Activated effector memory CD4-positive, alpha-beta T cell treated with anti-CD3 and anti-CD28 coated beads, Interleukin-2, amount 50 U/mL, for 16 hours (primary cell): Measurements from ENCODE around the gene SASH1.

Experiments
- DNase-seq: peaks from one replicate; pipeline ENCODE4 v3.0.0-alpha.2; 2020

SASH1 gene

DNA sequence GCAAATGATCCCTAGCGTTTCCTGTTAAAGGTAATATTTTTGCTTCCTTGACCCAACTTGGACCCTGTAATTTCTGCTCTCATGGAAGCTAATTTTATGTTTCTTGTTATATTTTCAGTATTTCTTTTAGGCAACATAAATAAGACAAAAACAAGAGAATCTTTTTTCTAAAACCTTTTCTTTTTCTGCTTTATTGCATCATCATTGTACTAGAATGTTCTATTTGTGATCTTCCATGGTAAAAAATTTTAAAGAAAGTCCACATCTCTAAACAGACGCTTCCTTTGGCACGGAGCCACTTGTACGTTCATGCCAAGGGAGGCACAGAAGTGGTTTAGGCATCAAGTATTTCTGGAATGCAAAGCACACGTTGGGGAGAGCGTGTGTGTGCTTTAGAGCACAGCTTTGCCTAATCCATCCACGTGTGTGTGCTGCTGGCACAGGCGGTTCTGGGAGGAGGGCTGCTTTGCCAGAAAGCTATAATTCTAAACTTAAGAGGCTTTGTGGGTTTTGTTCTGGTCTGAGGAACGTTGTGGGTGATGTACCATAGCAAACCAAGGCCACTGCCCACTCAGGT is 98.3 kb downstream of the SASH1 start:
- DNase-seq: no peak

DNA sequence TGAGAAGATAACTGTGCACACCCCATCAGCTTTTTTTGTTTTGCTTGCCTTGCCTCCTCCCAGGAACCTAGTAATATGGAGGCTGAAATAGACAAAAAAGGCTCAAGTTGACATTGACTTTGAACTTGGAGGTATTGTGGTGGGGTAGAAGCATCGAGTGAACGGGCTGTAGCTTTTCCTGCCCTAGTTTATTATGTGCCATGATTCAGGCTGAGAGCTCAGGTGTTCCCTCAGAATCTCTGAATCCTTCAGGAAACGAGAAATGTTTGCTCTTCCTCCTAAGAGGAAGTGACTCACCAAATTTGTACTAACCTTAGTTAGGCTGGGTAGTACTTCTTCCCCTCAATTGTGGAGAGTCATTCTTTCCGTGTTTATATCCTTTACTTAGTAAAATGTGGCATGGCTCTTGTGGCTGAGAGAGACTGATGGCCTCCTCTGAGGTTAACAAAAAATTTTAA is 98.8 kb downstream of the SASH1 start:
- DNase-seq: no peak

DNA sequence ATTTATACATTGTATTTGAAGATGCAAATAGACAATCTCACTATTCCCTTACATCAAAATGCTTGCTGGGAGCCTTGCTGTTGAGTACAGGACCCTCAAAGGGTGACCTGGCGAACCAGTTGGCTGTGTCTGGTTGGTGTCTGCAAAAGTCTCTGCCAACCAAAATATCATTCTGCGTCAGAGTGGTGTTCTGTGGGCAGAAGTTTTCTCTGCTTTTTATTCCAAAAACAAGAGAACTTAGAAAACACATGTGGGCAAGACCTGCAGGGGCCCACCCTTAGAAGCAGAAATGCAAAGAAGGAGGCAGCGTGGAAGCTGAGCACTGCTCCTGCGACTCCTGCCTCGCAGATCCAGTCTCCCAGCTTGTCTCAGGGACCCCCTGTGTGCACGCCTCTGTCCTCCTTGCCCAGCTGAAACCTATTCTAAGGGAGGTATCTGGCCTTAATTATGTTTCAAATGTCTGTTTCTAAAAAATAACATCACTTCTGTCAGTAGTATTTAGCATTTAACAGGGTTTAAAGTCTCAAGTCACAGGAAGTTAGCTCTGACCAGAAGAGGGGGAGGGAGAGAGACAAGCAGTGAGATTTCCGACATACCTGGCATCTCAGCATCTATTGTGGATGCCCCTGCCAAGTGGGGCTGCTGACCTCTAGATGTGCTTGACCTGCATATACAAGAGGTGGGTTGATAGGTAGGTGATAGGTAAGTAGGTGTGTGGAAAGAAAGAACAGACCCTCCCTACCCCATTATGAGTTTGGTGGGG is 101.3 kb downstream of the SASH1 start:
- DNase-seq: no peak

DNA sequence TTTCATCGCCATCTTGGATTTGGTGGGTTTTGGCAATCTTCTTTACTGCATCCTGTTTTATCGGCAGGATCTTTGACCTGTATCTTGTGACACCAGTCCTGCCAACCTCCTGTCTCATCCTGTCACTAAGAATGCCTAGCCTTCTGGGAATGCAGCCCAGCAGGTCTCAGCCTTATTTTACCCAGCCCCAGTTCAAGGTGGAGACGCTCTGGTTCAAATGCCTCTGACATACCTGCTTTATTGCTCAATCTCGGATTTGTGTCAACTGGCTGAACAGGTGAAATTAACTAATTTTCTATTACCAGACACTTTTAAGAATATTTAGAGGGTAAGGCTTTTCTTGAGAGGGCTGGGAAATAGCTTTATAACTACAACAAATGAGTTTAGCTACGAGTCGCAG is 102.5 kb downstream of the SASH1 start:
- no peak for DNase-seq

DNA sequence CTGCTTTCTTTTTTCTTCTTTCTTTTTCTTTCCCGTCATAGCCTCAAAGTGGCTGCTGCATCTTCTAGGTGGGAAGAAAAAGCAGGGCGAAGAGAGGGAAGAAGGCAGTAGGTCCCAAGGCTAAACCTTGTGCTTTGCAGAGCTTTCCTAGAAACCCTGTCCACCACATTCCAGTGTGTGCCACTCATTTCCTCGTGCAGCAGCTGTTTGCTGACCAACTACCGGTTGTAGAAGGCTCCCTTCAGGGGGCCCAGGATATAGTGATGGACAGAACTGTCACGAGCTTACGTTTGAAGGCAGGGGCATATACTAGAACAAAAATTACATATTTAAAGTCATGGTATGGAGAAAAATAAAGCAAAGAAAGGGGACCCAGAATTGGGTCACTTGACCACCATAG is 103.0 kb downstream of the SASH1 start:
- no peak for DNase-seq

DNA sequence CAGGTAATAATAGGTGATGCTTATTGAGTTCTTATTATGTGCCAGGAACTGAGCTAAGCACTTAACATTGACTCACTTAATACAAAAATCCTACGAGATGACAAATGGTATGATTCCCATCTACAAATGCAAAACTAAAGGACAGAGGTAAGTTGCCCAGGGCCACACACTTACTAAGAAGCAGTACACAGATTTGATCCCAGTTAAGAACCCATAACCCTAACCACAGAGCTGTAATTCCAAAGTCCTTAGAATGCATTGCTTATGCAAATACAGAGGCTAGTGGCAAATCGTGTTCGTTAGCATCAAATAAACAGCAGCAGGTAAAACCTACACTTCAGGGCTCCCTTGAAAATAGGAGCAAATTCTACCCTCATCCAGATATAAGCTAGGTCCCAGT is 104.0 kb downstream of the SASH1 start:
- DNase-seq: no peak

DNA sequence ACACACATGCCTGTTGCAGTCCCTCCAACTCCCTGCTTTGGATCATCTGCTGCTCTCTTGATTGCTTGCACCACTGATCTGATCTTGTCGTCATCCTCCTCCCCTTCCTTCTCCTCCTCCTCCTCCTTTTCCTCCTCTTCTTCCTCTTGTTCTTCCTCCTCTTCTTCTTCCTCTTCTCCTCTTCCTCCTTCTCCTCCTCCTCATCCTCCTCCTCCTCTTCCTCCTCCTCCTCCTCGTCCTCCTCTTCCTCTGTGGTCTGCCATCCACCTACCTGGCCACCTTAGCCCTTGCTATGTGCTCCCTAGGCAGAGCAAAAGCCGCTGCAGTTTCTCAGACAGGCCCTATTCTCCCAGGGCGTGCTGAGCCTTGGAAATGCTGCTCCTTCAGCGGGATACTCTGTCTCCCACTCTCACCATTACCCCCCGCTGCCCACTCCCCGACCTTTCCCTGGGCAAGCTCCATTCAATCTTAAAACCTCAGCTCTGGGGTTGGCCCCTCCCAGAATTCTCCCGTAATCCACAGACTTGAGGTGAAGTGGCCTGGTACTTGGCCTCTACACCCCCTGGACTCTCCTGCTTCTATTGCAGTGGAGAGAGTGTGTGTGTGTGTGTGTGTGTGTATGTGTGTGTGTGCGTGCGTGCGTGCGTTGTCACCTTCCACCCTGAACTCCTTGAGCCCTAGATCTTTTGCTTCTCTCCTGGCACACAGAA is 105.0 kb downstream of the SASH1 start:
- no peak for DNase-seq

DNA sequence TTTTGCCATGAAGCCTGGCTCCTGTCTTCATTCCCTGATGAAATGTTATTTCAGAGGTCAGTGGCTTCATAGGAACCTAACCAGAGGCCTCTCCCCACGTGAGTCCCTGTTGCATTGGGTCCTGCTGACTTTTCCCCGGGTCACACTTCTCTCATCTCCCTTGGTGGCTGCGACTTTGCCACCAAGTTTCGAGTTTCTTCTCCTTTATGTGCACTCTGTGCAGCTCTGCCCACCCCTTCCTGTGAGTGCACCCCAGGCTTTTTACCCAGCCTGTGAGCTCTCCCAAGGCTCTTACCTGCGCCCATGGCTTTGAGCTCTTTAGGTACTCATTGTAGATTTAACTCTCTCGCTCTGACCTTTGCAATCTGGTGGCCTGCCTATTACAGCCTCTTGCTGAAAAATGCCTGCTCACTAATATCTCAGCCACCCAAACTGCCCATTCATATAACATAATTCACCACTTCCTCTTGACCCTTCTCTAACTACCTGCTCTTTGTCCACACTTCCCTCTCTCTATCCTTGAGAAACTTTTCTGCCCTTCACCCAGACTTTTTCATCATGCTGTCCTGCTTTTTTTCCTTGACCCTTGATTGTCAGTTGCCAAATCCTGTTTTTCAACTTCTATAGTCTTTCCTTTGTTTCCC is 105.9 kb downstream of the SASH1 start:
- DNase-seq: peak; percentile 65

DNA sequence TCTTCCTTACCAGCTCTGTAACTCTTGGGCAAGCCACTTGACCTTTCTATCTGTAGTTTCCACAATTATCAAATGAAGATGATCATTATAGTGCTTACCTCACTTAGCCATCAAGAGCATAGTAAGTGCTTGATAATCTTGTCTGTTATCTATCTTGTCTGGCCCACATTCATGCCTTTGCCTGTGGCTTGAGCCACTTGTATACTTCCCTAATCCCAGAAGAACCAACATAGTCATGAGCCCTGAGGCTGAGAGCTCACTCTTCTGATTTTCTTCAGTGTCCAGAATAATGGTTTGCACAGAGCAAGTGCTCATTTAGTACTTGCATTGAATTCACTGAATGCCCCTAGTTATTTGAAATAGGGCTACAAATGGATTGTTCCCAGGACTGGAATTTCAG is 108.2 kb downstream of the SASH1 start:
- no peak for DNase-seq

DNA sequence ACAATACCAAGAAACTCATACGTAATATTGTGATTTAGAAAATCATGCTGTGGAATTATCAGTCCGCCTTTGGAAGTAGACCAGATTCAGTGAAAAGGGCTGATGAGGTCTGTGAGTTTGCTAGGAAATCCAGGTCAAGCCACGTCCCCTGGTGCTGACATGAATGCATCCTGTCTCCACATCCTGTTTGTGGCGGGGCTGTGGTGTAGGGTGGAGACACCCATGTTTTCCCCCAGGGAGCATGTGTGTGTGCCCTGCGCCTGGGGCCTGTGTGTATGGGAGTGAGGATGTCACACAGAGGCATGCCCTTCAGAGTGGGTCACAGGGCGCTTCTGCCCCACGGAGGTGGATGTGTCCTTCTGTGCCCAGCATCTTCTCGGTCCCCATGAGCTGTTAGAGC is 109.1 kb downstream of the SASH1 start:
- peak; percentile 67 for DNase-seq

DNA sequence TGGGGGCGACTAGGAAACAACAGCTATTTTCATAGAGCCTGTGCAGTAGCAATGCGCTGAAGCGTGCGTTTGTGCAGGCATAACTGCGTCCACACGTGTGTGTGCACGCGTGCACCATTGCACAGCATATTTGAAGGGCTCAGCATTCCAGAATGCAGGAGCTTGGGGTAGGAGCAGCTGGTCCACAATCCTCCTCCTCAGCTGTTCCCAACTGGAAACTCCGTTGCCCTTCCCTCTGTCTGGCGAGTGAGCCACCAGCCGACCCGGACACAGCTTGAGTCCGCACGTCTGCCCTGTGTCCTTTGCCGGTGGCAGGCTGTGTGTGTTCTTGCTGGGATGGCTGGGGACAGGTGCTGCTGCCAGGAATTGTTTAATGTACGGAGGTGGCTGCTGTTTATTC is 110.2 kb downstream of the SASH1 start:
- no peak for DNase-seq

DNA sequence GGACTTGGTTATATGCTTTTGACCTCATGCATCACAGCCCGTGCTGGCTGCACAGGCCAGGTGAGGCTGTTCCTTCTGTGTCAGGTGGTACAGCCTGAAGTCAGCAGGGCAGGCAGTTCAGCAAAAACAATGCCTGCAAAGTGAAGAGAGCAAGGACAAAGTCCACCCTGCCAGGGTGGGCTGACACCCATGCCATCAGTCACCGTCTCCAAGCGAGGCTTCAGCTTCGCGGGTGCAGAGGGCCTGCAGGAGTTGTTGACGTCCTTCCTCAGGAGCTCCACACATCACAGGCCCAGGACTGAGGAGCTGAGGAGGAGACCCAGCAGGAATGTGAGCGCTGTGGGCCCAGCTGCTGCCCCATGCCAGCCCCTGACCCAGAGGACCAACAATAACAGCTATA is 111.3 kb downstream of the SASH1 start:
- no peak for DNase-seq

DNA sequence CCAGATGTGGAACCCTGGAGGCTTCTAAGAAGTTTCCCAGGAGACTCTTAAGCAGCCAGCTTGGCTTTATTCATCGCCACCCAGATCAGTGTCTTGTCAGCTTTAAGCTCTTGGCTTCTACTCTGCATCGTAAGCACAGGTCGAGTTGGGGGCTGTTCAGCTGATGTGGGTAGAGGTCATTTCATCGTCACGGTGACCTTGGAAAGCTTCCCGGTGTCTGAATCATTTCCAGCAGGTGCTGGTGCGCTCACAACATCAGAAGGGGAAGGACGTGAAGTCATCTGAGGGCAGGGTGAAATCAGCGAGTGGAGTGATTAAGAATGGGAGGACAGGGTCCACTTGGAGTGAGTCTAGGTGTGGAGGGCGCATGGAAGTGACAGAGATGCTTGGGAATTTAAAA is 112.6 kb downstream of the SASH1 start:
- no peak for DNase-seq

DNA sequence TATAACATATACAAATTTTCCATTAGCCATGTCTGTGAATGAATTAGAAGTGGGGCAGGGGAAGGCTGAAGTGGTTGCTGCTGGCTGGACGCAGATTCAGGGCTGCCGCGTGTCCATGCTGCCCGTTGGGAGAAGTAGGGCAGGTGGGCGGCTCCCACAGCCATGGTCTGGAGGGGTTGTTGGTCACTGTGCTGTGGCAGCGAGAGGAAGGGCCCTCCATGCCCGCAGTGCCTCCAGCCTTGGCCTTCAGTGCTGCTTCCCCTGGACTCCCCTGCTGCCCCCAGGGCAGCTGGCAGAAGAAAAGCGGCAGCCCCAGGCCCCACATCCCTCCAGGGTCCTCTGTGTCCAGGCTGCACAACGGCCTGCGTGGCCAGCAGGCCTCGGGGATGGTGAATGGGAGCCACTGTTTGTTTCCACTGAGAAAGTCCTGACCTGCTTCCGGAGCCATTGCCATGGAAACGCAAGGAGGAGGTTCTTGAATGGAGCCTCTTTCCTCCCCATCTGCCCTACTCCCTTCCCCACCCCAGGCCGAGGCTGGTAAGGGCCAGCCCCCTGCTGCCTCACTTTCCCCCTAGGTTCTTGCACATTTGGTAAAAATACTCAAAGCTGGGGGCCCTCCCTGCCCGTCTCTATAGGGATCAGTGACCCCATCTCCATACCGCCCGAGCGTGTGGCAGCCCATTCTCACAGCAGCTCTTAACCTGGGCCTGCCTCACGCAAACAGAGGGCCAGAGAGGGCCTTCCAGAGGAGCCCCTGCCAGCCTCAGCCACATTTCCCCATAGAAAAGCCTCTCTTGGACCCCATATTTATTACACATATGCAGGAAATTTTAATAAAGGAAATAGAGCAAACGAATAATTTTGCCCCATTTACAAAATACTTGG is 113.3 kb downstream of the SASH1 start:
- DNase-seq: no peak

DNA sequence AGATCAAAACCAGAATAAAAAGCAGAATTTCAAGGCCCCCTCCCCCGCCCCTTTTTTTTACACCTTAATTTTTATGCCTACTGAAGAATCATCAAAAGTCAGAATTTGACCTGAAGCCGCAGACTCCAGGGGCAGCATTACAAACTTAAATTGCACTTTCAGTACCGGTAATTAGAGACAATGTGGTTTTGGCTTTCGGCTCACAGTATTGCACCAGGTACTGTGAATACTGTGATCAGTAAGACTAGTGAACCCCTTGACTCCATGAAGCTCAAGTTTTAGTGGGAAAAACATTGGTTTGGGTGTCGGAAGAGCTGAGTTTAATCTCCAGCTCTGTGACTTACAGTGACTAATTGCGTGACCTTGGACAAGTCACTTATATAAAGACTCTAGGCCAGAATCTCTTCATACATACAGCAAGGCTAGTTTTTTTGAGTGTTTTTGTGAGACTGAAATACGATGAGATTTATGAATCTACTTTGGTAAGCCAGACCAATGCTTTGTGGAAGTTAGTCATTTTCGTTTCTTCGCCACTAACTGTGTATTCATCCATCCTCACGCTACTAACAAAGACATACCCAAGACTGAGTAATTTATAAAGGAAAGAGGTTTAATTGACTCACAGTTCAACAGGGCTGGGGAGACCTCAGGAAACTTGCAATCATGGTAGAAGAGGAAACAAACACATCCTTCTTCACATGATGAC is 114.7 kb downstream of the SASH1 start:
- DNase-seq: no peak

DNA sequence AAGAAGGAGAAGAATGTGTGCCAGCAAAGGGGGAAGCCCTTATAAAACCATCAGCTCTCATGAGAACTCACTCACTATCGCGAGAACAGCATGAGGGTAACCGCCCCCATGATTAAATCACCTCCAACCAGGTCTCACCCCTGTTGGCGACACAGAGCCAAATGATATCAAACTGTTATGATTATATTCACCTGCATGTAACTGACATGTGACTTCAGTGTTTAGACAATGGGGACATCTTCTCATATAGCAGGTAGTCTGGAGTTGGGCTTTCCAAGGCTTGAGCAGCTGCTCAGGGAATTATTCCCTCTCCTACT is 115.2 kb downstream of the SASH1 start:
- DNase-seq: no peak

DNA sequence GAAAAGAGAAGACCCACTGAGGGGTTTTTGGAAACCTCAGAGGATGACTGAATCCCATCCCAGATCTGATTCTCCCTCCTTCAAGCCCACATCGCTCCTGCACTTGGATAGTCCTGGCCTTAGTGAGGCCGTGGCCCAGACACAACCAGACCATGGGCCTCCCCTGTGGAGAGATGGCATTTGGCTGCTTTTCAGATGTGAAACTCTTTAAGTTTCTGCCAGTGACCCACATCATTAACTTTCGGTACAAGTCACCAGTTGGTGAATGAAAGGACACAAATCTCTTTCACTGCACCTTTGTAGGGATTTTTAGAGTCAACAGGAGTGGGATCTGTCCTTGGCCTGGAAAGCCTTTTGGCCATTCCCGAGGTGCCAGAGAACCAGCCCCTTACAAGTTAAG is 116.6 kb downstream of the SASH1 start:
- no peak for DNase-seq

DNA sequence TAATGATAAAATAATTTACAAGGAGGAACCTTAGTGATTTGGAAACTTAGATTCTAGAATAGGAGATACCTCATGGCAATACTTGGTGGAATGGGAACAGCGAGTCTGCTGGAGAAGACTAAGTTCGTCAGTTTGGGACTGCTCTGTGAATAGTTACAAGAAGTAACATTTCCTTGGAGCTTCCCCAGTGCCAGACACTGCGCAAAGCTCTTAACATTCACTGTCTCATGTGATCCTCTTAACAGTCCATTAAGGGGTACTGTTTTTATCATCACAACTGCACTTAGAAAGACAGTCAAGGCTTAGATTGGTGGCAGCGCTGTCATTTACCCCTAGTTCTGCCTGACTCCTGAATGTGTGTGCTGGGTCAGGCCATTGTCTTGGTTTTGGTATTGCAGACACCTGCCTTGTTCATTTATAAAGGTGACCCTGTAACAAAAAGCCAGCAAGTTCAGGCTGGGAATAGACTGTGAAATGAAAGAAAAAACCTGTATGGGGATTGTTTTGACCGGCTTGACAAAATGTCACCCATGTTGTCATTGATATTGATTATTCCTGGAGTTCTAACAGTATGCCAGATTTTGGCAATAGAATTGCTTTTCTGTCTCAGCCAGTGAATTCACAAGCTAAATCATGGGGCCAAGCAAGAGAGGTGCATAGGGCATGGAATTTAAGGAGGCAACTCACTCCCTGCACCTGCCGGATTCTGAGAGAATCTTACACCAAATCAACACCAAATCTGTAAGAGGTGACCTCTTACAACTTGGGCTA is 118.4 kb downstream of the SASH1 start:
- no peak for DNase-seq

DNA sequence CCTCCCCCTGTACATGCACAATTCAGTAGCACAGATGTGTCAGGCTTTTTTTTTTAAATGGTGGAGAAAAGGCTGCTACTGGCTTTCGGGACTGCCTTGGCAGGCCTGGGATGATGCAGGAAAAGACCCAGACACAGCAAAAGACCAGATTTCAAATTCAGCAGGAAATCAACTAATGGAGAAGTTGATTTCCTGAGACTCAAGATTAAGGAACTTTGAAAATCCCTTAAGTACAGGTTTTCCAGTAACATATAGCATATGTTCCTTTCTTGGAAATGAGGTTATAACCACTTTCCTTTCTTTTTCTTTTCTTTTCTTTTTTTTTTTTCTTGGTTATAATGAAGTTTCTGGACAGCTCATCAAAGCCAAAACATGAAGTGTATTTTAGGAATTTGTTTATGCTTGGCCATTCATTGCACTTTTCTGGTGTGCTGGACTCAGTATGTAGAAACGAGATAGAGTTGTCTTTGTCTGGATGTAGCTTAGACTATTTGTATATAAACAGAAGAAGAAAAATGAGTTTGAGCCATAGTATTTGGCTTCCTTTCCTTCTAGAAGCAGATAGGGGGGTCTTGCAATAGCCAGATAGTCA is 119.4 kb downstream of the SASH1 start:
- no peak for DNase-seq

DNA sequence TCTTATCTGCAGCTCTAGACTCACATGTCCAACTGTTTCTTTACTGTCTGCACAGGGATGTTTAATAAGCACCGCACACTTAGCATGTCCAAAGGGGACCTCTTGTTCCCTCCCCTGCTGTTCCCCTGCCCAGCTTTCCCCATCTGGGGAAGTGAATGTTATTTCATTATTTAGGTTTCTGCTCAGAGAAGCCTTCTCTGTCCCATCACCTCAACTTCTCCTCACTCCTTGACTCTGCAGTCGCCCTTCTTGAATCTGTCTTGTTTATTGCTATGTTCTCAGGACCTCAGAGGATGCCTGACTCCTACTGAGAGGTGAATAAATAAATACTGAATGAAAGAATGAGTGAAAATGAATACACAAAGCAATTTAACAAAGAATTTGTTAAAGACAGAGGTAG is 121.0 kb downstream of the SASH1 start:
- DNase-seq: no peak
